Measurements from ENCODE around the gene TOM1L1.

GRCh38 chr17:54967621-54968261 is 67.1 kb downstream of the TOM1L1 start:
- no peak for TF ChIP-seq CTCF (IDR thresholded peaks at IDR 0.05)
- TF ChIP-seq POLR2A (IDR thresholded peaks at IDR 0.05), result no peak

All from vagina (tissue), 2 donors.